ENCODE results near the gene CCDC50. TPM values are rescaled to one million over a fixed set of nuclear protein-coding genes. Genes with fewer than 3 reads are reported as not detected.

CCDC50 gene
- total RNA-seq, 1 experiment from 2014 or later = 106 TPM

DNA sequence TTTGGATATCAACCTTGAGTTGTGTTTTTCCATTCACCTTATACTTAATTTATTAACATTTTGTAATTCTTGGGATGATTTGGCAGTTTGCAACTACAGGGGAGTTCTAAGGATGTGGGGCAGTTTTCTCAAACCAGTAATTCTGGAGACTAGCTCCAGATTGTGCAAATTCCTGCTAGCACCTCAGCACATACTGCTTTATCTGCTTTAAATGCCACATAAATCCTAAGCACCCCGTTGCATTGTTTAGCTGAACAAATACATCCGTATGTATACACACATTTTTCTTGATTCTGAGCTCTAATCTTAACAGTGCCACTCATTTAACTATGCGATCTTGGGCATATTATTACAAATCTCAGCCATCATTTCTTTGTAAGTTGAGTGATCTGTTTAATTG is 18.0 kb downstream of the CCDC50 start:
- no peak for DNase-seq (ENCODE audit: low spot score)

DNA sequence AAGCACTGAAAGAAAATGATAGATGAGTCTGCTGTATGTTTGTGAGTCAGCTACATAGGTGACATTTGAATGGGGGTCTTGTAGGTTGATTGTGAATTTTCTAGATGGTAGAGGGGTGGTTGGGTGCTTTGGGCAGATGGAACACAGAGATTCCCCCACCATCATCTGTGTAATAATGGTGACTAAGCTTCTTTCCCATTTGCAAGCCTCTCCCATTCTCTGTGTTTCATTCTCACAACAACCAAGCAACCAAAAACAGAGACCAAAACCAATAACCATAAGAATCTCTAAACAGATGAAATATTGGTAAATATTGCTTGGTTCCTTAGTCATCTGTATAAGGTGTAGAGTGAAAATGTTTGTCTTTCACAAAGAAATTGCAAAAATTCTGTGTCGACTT is 18.9 kb downstream of the CCDC50 start:
- DNase-seq (ENCODE audit: low spot score) = no peak

DNA sequence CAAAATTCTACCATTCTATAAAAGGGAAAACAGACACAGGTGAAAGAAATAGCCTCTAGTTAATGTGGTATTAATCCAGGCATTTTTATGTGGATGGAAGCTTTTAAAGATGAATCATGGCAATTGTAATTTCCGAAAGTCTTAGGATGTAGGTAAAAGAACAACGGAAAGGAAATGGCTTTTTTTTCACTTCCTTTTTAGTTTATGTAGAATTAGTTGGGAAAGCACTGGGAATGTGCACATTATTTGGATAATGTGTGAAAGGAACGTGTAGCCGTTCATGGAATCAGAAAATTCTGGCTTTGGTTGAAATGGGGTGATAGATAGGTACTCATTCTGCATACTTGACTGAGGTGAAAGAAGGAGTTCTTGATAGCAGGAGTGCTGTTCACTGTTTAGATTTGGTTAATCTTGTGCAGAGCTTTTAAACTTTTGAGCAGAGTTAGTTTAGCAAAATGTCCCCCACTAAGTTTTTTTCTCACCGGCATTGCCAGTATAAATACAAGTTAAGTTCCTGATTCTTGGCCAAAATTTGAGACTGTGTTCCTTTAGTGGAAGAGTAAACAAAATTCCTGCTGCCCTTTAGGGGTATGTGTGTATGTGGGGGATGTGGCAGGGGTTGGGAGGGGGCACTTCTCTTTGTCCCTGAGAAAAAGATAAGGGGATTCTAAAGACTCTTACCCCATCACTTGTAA is 21.3 kb downstream of the CCDC50 start:
- DNase-seq (ENCODE audit: low spot score) = no peak

DNA sequence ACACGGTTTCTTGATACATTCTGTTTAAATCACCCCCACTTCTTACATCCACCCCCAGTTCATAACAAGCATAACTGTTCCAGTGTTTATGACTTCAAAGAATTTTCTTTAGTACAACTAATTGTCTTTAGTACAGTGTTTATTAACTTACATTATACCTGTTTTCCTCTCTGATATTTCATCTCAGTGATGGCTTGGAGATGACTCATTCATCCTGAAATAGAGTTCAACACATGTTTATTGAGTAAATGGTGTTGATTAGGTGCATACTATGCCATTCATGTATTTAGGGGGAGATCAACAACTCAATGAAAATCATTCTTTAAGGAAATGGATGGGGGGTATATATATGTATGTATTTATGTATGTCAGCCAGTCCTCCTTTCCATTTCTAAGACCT is 22.8 kb downstream of the CCDC50 start:
- no peak for DNase-seq (ENCODE audit: low spot score)

DNA sequence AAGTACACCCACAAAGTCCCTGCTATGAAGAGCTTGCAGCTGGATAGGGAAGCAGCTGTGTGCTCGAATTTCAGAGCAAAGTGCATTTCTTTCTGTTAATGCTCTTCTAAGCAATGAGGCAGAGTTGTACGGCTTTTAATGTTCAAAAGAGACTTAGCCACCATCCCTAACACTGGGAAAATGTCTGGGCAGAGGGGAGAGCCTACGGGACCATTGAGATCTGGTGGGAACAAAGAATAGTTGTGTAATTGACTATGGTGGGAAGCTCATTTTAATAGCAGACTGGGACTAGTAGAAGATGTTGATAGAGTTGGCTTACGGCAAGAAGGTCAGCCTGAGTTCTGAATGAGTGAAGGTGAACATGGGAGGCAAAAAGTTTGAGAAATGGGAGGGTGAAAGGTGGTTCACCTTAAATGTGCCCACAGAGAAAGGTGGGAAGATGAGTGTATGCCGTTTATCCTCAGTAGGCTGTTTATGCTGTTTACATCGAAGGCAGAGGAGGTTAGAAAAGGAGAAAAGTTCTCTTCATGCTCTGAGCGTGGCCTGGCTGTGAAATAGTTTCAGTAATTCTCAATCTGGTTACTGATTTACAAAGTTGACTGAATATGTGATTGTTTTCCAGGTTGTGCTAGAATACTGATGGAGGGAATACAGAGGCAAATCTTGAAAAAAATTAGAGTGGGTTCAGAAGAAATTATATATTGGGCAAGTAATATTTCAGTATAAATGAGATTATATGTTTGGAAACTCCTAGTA is 24.0 kb downstream of the CCDC50 start:
- DNase-seq (ENCODE audit: low spot score) = no peak

DNA sequence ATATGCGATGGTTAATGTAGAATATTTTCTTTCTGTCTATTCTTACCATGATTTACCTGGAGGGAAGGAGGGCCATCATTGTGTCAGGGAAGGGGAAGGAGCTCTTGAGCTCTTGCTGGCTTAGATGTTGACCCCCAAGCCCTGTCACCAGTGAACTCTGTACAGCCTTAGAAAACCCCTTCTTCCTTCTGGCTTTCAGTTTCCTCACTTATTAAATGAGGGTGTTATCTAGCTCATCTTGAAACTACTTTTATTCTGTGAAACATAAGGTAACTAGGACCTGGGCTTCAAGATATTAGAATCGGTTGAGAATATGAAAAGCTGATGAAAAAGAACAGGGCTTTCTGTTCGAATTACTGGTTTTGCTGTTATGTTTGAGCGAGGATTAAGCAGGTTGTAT is 26.2 kb downstream of the CCDC50 start:
- DNase-seq (ENCODE audit: low spot score) = no peak

DNA sequence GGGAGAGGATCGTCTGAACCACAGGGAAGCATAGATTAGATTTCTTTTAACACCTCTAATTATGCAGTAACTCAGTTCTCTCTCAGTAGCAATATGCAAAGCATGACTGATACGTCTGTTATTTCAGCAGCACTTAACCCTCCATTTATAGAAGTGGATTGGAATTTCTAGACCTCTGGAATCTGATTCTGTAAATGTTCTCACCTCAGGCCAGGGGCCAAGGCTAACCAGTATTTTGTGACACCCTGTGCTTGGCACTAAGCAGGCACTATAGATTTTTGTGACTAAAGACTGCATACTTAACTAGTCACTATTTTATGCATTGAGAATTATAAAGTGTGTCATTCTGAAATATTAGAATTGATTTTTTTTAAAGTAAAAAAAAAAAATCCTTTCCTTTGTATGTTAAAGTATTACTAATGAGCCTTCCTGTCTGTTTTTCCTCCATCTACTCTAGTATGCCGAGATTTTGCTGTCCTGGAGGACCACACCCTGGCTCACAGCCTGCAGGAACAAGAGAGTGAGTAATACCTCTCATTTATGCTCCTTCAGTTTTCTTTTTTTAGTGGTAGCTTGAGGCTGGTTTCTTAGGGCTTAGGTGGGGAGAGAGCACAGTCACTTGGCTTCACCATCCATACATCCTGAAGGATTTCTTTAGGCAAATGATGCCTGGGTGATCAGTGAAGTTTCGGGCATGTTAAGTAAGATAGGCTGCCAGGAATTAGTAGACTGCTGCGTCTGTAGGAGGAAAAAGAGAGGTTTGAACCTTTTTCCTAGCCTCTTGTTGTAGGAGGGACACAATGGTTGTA is 27.6 kb downstream of the CCDC50 start:
- DNase-seq (ENCODE audit: low spot score) = peak; percentile 63

DNA sequence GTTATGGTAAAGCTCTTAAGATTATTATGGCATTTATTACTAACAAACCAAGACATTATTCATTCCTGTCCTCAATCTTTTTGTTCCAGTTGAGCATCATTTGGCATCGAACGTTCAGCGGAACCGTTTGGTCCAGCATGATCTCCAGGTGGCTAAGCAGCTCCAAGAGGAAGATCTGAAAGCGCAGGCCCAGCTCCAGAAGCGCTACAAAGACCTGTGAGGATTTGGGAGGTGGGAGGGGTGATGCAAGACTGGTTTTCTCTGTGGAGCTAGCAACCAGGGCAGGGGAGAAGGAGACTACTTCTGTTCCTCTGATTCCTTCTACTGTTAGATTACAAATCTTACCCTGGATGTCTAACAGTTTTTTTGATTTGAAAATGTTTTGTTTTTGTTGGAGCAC is 28.7 kb downstream of the CCDC50 start:
- DNase-seq (ENCODE audit: low spot score) = no peak

DNA sequence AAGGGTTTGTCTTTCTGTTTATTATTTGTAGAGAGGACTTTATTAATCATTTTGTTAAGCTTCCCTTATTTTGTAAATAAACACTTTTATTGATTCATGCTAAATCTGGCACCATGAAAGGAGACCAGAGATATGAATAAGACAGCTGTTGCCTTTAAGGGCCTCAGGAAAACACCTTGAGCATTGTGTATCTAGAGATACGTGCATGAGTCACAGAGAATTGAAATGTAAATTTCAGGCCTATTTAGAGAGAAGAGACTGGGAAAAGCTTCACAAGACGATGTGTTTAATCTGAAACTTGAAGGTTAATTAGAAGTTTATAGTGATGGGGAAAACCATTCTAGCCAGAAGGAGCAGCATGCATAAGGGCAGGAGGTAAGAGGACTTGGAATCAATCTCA is 29.7 kb downstream of the CCDC50 start:
- DNase-seq (ENCODE audit: low spot score) = no peak

DNA sequence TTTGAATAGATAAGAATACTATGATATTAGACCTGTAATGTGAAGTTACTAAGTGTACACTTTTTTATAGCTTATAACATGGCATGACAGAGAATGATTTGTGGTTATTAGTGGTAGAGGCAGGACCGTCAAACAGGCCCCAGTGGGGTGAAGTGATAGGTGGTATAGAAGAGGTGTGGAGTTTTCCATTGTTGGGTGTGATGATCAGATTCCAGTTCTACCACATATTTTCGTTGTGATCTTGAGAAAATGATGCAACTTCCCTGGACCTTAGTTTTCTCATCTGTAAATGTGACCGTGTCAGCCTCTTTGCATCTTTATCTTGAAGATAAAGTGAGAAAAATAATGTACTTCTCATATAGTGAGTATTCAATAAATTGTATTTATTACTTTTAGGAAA is 31.4 kb downstream of the CCDC50 start:
- no peak for DNase-seq (ENCODE audit: low spot score)

DNA sequence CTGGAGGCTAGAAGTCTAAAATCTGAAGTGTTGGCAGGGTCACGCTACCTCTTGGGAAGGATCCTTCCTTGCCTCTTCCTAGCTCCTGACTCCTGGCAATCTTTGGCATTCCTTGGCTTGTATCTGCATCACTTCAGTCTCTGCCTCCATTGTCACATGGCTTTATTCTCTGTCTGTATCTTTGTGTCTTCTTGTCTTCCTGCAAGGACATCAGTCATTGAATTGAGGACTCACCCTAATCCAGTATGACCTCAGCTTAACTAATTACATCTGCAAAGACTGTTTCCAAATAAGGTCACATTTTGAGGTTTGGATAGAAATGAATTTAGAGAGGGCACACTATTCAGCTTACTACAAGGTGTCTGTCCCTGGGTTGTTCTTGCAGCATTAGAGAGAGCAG is 32.3 kb downstream of the CCDC50 start:
- no peak for DNase-seq (ENCODE audit: low spot score)

DNA sequence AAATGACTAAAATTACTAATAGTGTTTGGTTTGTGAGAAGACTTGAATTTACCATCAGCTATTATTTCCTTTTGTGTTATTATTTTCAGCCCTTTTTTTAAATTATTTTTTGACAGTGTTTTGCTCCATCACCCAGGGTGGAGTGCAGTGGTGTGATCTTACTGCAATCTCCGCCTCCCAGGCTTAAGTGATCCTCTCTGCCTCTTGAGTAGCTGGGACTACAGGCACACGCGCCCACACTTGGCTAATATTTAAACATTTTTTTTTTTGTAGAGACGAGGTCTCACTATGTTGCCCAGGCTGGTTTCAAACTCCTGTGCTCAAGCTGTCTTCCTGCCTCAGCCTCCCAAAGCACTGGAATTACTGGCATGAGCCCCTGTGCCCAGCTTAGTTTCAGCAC is 32.8 kb downstream of the CCDC50 start:
- no peak for DNase-seq (ENCODE audit: low spot score)

DNA sequence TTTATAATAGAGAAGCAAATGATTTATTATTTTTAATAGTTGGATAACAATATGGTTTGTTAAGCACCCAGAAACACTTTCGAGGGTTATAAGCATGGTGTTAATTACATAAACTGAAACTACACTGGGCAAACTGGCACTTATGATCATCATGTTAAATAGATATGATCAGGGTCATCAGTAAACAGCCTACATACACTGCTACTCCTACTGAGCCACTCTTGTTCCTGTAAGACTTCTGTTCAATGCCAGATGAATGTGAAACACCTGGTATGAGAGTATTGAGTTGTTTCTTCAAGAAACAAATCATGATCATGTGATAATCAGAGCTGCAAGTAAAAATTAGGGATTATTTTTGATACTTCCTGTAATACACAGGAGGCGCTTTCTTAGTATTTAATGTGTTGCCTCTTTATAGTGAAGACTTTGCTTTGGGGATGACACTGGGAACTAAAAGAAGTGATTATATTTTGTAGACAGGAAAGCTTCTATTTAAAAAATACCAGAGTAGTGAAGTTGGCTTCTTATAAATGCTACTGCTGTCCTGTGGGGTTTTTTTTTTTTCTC is 33.4 kb downstream of the CCDC50 start:
- no peak for DNase-seq (ENCODE audit: low spot score)

DNA sequence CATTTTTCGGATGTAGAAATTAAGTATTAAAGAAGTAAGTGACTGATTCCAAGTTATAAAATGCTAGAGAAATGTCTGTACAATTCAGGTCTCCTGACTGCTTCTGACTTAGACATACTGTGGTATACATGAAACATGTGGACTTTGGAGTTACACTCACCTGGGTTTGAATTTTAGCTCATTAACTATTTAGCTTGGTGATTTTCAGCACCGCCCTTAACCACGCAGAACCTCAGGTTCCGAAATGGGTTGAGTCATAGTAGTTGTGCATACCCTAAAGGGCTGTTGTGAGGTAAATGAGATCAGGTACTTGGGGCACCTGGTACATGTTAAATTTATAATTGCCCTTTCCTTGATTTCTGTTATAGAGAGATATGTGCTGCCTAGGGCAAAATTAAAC is 34.0 kb downstream of the CCDC50 start:
- DNase-seq (ENCODE audit: low spot score) = no peak

DNA sequence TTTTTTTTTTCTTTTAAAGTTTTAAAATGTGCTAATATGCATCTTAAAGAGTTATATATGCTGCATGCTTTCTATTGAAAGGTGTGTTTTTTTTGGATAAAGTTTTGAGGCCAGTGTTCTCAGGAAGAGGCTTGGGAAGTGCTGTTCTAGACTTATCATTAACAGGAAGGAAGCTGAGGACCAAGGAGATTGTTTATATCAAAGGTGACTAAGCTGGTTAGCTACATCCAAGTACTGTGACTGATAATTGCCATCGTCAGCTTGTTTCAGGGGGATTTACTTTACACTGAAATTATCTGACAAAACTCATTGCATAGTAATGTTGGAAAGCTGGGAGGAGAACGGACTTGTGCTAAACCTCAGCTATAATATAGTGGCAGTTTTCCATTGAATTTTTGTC is 37.5 kb downstream of the CCDC50 start:
- peak; percentile 59 for DNase-seq (ENCODE audit: low spot score)

DNA sequence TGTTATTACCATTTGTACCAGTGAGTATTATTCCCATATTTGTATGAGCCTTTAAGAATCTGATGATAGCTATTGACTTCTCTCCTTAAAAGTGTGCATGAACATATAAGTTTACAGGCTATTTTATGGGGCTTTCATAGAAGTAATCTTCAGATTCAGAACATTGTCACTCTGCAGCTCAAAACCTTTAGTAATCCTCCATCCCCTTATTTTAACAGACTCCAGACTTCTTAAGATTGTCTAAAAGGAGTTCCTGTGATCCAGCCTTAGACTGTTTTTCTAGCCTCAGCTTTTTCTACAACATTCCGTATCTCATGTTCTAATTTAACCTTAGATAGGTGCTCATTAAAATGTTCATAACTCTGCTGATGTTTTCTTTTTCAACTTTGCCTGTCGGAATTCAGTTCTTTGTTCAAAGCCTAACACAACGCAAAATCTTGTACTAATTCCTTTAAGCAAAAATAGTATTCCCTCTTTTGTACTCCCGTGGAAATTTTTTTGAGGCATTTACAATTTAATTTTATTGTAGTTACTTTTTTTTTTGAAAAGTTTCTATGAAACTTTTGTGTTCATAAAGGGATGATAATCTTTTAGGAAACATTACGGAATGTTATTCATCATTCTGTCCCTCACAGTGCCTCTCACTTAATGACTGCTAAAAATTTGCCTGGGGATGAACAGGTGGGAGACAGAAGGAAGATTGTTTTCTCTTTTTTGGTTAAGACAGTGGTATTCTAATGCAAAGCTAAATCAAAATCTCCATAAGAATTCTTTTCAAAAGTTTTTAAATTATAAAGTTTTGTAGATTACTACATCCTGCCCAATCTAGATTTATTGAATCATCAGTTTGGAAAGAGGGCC is 39.8 kb downstream of the CCDC50 start:
- no peak for DNase-seq (ENCODE audit: low spot score)

DNA sequence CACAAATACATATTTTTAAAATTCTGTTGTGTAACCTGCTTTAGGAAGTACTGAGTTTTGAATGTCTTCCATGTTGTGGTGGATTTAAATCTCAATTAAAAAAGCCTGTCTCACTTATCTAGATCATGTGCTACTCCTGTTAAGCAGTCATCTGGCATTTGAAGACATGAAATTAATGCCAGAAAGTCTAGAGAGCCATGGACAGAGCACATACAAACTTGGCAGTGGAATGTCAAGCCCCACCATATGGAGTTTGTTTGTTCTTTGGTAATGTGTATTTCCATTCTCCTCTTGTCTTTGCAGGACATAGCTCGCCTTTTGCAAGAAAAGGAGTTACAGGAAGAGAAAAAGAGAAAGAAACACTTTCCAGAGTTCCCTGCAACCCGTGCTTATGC is 40.4 kb downstream of the CCDC50 start:
- peak; percentile 29 for DNase-seq (ENCODE audit: low spot score)

DNA sequence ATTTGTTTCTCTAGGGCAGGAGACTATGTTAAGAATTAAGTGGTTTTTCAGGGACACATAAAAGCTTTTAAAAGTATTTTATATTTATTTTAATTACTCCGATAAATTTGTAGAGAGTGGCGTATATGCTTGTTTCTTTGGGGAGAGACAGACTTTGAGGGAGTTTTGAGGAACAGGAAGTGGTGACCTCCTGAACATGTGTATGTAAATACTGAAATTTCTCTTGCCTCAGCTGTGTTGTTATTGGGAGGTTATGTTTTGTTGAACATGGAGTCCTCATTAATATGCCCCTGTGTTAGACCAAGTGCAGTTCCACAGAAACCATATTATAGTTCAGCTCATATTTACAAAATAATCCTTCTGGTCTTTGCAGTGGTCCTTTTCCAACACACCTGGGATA is 42.9 kb downstream of the CCDC50 start:
- no peak for DNase-seq (ENCODE audit: low spot score)

DNA sequence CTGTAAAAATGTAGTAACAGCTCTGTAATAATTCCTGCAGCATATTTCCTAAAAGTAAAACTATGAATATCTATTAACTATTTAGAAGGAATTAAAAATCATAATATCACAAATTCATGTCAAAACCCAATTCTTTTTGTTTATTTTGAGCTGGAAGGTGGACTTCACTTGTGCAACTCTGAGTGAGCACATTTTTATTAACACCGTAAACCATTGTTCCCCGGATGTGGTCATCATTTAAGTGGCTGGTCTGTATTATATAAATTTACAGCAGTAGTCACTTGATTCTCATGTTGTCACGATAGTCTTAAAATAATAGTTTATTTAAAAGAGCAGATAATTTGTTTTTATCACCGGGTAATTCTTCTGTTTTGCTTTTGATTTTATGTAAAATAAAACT is 44.1 kb downstream of the CCDC50 start:
- DNase-seq (ENCODE audit: low spot score) = peak; percentile 65

DNA sequence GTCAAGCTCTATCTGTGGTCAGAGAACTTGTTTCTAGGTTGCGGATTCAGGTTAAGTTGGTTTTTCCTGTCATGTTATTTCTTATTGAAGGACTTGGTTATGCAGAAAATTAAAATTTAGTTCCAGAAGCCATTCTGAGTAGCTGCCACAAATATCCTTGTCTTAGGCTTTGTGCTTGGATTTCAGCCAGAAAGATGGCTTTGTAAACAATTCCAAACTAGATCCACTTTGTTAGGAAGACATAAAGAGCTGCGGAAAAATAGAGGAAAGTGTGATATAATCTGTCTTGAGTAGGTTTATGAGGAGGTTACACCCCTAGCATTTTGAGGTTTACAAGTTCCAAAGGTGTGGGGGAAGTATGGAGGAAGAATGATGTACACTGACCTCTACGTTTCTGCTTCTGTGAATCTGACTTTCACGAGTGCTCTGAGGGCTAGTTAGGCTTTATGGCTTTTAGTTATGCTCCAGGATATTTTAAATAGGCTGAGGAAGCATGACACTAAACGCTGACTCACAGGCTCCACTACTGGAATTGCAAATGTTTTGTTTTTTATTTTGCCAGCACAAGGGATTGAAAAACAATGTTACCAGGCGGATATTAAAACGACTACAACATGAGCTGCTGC is 47.4 kb downstream of the CCDC50 start:
- DNase-seq (ENCODE audit: low spot score) = peak; percentile 77
